HG03095 (cell line): Measurements from ENCODE around the gene PTCHD1.

Source experiments
- ATAC-seq: cut with Tn5 transposase; IDR thresholded peaks from one replicate; pipeline ENCODE4 v1.9.1; 2021; ENCODE audit warnings: moderate library complexity; ENCODE audit not compliant: unreplicated experiment

The PTCHD1 gene

DNA sequence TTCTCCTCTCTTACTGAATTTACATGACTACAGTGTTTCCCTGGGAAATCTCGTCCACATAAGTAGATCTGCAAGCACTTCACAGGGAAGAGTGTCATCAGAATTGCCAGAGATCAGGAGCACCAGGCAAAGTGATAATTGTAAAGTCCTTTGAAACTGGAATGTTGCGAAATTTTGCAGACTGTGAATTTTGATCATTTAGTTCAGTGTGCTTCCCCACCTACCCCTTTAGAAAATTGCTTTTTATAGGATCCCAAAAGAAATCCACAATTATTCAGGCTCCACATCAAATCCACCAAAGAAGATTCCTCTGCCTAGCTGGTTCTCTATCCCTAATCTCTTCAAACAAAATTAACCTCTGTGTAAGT is 10.2 kb downstream of the PTCHD1 start:
- no peak for ATAC-seq

DNA sequence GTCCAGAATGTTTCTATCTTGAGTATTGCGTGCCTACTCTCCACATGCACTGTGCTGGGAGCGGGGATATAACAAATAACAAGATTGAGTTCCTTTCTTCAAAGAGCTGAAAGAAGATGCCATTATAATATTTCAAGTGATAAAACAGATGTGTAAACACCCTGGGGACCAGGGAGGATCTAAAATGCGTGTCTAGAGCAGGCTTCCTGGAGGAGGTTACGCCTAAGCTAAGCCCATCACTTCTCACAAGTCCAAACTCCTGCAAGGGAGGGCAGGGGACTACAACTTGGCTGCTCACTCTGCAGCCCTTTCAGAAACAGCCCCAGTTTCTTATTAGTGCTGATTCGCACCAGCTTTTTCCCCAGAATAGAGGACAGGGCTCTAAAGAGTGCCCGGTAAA is 21.5 kb downstream of the PTCHD1 start:
- no peak for ATAC-seq

DNA sequence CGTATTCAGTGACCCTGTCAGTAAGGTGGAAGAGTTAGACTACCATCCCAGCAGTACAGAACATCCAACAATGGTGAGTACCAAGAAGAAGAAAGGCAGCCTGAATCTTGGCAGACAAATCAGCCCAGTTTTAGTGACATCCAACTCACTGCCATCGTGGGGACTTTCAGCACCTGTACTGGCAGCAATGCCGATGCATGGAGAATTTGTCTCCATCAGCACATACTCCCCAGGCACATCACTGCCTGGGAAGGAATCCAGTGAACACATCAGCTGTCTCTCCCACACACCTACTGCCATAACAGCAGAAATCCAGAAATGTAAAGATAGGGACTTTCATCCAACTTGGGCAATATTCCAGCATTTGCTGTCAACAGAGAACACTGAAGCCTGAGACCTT is 29.8 kb downstream of the PTCHD1 start:
- ATAC-seq = no peak

DNA sequence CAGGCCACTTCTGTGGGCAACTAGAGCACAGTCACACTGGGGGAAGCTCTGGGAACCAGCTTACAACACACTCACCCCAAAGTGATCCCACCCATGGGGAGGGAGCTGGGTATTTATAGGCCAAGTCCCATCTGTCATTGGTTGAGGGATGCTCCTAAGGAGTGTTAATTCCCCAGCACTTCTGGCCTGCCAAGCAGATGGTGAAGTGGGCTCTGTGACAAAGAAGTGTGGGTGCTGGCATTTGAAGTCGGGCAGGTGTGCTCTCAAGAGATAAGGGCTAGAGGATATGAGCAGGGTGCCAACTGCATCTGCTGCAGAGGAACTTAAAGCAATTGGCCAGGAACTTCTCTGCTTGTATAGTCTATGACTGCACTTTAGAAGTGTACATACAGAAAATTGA is 30.9 kb downstream of the PTCHD1 start:
- no peak for ATAC-seq

DNA sequence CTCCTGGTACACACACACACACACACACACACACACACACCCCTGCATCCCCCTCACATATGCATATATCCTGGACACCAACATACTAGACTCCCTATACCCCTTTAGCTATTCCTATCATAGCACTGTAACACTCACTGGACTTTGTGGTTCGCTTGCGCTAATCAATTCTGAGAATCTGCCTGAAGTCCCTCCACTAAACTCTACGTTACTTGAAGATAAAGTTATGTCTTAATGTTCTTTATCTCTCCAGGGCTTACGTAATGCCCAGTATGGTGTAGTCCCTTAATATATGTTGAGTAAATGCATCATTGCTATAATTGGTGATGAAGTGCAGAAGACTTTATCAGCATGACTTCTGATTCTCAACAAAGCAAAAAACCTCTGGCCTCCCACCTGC is 32.3 kb downstream of the PTCHD1 start:
- no peak for ATAC-seq

DNA sequence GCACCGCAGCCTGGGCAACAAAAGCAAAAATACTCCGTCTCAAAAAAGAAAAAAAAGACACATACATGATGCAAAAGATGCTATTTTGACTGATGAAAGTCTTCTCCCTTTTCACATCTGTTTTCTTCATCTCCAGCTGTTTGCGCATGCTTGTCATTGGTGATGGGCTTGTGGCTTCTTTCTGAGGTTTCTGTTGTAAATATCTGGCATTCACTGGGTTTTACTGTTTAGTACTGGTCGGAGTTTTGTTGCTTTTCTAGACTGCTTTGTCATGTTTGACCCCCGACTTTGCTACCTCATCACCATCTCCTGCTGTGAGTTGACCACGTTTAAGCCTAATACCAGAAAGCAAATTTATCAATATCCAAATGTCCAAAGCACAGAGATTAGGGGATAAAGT is 34.4 kb downstream of the PTCHD1 start:
- no peak for ATAC-seq

DNA sequence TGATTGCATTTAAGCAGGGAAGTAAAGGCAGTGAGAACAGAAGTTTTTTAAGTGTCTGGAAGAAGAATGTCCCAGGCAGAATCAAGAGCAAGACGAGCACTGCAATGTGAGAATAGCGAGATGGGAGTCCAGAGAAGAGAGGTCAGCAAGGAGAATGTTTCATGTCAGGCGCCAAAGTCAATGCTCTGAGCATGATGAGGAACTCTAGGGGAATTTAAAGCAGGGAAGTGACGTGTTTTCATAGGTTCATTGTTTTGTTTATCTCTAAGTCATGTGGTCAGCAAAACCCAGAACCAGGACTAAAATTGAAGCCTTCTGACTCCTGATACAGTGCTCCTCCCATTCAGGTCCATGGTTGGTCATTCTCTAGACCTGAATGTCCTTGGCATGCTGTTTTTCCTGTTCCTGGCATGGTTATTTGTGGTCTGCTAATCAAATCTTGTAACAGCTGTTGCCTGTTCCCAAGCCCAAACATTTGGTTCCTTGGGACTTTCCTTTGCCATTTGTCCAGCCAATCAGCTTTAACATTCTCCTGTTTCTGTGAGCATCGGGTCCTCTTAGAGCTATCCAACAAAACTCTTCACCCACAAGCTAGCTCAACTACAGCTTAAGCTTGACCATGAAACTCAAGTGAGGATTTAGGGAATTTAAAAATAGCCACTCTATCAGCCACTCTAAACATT is 37.7 kb downstream of the PTCHD1 start:
- no peak for ATAC-seq

DNA sequence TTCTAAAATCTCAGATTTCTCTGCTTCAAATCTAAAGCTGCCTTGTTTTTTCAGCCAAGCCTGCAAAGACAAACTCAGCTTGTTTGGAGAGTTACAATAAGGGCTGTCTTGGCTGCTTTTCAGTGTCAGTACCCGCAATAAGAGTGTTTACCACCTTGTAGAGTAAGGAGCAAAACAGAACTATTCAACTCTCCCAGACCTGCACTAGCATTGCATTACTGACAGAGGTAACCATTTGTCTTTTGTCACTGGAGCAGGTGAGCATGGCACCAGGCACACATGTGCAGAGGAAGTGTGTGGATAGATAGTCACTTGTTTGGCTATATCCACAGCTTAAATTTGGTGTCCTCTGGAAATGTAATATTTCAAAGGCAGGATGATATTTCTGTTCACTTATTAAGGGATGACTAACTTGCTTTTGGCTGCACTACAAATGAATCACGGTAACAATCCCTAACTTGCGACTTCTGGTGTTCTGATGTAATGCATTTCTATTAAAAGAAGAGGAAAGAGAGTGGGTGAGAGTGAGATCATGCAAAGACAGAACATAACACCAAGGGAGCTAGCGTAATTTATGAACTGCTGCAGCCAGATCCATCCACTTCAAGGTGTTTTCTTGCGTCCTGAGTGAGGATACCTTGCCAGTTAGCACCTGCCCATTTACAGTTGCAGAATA is 38.6 kb downstream of the PTCHD1 start:
- ATAC-seq = no peak

DNA sequence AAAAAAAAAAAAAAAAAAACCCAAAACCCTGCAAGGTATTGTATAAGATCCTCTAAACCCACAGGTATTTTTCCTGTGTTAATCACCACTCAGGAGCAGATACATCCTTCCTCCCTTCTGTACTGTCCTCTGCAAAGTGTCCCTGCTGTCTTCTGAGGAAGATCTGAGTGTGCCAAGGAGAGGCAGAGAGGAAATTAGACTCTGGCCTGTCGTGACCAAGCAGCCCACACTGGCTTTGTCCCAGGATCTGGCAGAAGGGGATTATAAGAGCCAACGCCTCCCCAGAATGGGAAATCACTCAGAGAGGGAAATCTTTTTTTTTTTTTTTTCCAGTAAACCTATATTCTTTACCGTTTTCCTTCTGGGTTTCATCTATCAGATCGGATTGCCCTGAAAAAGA is 39.6 kb downstream of the PTCHD1 start:
- ATAC-seq = no peak

DNA sequence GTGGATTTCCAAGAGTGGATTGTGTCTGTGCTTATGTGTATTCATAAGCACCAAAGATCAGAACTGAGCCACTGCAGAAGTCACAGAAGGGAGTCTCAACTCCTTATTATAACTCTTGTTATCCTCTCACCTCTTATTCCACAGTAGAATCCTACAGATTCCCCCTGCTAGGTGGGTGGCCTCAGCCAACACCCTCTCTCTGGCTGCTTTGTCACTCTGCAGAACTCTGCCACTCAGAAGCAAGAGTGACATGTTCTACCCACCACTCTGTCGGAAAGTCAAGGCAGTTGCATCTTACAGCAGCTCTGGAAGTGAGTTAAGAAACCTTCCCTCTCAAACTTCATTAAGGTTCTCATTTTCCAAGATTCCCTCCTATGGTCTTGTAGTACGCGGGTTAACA is 41.9 kb downstream of the PTCHD1 start:
- ATAC-seq = no peak

DNA sequence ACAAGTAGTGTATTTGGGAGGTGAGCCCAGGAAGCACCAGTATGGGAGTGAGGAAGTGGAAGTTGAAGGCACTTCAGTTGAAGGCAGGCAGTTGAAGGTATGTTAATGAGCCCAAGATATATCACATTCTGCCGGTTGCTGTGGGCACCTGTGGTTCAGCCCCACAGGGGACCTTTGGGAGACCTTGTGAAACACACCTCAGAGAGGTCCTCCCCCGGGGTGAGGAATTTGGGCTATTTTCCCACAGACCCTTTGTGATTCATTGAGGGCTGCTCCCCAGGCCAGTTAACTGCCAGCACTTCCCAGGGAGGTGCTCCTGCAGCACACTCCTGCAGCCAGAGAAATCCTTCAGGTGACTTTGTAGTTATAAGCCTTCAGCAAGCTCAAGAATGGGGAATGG is 45.9 kb downstream of the PTCHD1 start:
- no peak for ATAC-seq

DNA sequence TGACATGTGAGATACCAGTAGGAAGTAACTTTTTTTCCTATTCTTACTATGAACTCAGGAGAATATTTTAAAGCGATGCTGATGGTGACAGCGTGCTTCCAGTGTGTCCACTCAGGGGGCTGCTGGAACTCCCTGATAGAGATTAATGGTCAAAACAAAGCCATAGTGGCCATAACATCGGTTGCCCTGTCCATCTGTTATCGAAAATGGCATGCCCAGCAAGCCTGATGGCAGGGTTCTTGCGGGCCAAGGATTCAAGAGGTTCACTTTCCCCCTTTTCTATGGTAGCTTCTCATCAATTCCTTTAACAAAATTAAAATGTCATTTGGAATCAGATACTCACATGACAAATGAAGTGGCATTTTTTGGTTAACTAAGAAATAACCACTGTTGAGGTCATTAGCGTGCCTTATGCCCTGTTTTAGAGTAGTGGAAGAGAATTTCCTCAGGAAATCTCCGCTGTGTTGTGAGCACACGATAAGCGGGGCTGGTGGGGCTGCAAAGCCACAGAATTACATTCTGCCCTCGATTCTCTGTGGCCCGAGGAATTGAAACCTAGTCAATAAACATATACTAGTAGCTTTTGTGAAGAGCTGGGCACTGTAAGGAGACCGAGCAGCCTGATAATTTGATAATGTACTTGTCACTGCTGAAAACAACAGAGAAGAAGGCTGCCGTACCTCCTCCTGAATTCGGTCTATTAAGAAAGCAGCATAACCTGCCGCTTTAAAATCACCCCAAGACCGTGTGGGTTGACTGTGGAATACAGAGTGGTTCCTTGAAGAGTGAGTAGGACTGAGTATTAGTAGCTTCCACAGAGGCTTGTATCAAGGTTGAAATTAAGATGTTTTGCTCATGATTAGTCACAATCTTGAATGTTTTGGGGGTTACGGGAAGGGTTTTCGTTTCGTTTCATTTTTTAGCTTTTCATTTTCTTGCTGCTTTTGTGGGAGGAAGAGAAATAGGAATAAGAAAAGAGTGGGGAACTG is 46.7 kb downstream of the PTCHD1 start:
- no peak for ATAC-seq

DNA sequence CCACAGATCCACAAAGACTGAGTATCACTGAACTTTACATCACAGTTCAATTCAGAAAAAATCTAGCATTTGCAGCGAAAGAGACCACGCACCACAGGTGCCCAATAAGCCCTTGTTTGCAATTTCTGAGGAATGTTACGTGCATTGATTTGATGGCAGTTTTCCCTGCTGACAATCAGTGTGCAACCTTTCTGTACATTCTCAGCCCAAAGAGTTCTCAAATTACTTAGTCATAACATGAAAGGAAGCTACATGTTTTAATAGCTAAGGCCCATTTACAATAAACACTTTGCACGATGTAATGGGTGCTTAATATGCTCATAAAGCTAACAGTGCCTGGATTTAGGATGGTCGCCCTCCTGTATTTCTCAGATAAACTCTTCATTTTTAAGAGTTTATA is 47.9 kb downstream of the PTCHD1 start:
- no peak for ATAC-seq

DNA sequence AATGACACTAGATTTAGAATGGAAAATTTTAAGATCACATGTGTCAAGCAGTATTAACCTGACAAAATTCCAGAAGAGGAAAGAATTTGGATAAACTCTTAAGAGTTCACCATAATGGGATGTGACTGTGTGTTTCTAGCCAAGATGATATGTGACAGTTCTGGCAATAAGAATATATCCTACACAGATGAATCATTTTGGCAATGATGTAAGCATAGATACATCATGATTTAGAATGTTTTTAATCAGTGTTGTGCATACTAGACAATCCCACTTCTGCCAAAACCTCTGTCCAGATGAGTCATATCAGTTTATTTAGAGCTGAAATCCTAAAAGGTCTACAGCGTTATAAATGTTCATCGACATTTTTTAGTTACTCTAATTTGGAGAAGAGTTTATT is 48.8 kb downstream of the PTCHD1 start:
- no peak for ATAC-seq

DNA sequence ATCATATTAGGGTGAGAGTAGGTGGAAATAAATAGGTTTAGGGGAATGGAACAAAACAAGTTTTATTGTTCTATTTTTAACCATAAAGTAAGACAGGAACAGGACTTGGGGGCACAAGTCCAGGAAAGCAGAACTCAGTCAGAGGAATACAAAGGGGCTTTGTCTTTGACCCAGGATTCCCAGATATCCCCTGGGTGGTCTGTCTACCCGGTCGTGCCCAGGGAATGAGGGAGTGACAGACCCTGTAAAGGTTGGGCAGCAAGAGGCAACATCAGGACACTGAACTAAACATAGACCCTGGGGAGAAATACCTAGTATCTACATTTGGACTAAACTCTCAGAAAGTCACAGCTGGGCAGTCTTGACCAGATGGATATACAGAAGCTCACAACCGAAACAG is 50.6 kb downstream of the PTCHD1 start:
- ATAC-seq = no peak

DNA sequence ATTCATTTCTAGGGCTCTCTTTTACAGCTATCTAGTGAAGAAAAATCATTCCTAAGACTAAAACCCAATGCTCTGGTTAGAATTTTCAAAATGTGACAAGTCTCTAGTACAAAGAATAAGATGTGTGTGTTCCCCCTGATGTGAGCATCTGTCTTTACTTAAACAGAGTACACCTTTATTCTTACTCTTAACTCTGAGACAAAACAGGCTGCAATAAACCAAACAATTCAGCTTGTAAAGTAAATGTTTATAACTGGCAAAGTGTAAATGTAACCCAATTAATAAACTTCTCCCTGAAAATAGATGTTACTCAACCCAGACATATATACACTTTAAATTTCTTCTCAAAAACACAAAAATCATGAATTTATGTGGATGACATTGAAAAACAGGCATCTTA is 51.6 kb downstream of the PTCHD1 start:
- no peak for ATAC-seq

DNA sequence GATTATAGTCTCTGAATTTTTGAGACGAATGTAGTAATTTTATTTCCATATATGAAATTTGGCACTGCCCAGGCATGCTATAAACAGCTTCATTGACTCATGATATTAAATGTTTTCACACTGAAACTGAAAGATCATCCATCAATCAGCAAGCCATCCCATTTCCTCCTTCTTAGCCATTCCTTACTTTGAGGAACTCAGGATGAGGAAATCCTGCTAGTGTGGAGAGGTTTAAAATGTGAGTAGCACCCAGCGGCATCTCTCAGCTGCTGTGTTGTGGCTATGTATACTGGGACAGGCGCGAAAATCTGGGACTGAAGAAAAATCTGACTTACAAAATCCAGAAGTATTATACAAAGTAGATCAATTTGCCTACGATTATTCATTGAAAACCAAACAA is 52.1 kb downstream of the PTCHD1 start:
- no peak for ATAC-seq

DNA sequence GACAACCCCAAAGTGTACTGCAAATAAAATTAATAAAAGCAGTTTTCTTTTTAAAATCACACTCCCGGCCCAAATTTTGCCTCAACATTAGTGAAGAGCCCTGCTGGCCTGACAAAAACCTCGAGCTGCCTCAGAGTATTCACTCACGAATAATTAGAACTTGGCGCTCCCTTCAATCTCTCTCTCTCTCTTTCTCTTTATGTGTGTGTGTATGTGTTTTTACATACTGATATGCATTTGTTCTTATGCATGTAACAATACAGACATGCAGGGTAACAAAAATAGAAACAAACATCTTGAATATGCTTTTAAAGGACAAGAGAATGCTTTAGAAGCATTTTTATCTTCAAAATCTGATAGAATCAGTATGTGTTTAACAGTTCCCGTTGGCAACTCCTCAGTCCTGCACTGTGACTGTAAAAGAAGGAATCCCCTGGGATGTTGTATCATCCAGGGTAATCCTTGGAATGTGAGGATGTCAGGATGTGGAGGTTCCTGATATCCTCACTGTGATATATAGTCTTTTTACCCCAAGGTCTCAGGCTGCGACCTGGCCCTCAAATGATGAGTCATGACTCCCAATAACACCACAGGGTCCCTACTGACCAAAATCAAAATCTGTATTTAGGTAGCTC is 53.0 kb downstream of the PTCHD1 start:
- no peak for ATAC-seq

DNA sequence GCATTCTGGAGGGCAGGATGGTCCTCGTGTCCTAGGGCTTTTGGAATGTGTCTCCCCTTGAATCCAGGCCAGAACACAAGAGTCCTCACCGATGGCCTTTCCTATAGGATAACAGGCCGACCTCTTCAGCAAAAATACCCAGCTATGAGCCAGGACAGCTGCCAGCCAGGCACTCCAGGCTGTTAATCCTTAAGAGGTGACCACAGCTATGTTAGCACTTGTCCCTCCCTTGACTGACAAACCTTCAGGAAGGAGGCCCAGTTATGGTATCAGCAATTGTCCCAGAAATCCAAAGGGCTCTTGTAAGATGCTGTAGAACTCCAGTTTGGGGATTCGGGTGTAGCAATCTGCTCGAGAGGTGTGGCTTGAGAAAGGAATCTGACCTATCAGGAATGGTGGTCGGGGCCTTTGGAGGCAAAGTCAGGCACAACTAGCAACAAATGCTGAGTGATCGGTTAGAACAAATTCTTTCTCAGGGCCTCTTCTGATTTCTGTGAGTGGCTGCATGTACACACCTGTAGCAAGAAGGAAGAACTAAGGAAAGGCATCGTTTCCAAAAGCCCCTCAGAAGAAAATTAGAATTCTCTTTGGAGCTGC is 54.6 kb downstream of the PTCHD1 start:
- ATAC-seq = no peak

DNA sequence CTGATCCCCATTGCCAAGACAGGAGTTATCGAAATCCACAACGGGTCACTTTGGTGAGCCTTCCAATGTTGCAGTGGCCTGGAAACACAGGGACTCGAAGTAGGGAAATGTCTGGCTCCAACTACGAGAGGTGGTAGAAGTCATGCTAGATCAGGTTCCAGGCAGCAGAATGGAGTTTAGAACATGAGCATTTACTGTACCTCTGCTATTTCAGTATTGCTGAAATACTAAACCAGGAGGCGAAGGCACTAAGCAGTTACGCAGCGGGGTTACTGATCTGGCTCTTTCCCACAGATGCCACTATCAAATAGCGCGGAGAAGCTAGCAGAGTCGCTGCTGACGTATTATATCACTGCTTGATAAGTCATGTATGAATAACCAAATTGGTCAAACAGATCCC is 56.3 kb downstream of the PTCHD1 start:
- ATAC-seq = no peak

DNA sequence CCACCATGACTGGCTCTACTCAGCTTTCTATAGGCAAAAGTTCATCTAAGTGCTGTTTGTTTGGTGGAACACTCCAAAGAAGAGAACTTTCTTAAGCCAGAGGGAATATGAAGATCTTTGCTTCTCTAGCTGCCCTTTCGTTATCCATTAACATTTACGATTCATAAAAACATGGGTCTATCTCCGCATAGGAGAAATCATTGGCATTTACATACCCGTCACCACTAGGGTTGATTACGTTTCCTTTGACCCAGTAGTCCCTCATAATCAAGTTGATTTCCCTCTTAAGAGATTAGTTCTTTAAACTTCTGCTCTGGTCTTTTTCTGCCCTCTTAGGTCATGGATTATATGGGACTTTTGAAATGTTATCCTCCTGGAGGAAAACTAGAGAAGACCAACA is 57.5 kb downstream of the PTCHD1 start:
- ATAC-seq = no peak
